ENCODE results near the gene KIFC3.
A peak's percentile ranks its signal among the peaks of the same experiment; 100 is the strongest.

The KIFC3 gene

DNA sequence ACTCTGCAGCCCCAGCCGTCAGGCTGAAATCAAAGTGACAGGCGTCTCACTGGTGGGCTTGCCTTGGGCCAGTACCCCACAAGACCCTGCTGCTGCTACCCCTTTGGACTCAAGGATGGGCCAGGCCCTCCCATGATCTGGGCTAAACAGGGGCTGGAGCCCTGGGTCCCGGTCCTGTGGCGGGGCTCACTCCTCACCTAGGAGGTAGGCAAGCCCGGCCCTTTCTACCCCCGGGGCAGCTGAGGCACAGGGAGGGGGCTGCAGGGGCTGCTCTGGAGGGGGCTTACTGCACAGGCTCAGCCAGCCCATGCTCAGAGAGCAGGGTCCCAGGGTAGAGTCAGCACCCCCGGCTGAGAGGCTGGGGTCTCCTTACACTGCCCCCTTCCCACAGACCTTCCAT, 43.2 kb downstream of the KIFC3 start:
- in situ Hi-C loops (cut with HindIII; ENCODE audit: low sequenced_read_pairs) = no loop called here
- no peak overlapping the region for H3K4me3 ChIP-seq (ENCODE audit: low read depth, low read length)
- TF ChIP-seq, protein P1, sequence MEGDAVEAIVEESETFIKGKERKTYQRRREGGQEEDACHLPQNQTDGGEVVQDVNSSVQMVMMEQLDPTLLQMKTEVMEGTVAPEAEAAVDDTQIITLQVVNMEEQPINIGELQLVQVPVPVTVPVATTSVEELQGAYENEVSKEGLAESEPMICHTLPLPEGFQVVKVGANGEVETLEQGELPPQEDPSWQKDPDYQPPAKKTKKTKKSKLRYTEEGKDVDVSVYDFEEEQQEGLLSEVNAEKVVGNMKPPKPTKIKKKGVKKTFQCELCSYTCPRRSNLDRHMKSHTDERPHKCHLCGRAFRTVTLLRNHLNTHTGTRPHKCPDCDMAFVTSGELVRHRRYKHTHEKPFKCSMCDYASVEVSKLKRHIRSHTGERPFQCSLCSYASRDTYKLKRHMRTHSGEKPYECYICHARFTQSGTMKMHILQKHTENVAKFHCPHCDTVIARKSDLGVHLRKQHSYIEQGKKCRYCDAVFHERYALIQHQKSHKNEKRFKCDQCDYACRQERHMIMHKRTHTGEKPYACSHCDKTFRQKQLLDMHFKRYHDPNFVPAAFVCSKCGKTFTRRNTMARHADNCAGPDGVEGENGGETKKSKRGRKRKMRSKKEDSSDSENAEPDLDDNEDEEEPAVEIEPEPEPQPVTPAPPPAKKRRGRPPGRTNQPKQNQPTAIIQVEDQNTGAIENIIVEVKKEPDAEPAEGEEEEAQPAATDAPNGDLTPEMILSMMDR (IDR thresholded peaks at IDR 0.05; ENCODE audit: low read depth, low read length) = no peak
- no peak for DNase-seq (ENCODE audit: low read depth, low spot score)

DNA sequence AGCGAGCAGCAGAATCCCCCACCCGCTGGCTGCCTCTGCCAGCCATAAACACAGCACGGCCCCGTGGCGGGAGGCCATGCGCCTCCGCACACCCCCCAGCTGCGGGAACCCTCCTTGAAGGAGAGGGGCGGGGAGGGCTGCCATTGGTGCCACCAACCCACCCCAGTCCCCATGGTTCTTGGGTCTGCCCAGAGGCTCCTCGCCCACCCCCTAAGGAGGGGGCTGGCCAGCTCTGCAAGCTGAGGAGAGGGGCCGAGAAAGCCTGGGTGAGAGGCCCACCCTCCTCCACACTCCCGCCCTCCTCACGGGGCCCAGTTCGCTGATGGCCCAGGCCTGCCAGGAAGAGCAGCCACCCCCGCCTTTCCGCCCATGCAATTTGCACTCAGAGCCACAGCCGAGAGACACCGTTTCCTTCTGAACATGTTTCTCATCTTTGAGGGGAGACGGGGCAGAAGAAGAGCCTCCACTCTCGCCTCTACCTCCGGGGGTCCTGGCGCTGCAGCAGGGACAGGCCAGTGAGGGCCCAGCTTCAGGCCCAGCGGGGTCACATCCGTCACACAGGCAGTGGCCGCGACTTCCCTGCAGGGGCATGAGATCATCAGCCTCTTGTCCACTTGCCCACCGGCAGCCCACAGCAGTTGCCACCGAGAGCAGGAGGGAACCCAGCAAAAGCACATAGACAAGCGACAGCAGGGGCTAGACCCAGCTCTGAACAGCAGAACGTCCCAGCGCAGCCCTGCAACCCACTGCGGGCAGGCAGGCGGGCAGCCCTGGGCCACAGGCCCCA, 43.8 kb downstream of the KIFC3 start:
- no peak overlapping the region for H3K4me3 ChIP-seq (ENCODE audit: low read depth, low read length)
- in situ Hi-C loops (cut with HindIII; ENCODE audit: low sequenced_read_pairs) = no loop called here
- TF ChIP-seq, protein P1 (IDR thresholded peaks at IDR 0.05; ENCODE audit: low read depth, low read length) = no peak
- no peak for DNase-seq (ENCODE audit: low read depth, low spot score)

DNA sequence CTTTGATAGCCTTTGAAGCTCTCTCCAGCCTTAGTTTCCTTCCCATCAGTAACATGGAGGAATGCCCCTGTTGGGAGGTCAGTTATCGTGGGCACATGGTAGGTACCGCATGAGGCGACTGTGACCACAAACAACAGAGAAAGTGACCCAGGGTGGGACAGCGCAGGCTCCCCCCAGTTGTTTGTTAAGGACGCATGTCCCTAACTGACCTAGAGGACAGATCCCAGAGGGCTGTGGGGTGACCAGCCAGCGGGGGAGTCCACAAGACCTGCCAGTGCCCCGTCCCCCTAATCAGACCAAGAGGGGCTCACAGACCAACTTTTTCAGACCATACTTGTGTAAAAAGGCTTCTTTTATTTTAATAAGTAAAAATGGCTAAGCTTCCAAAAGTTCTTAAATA, 44.4 kb downstream of the KIFC3 start:
- no peak overlapping the region for H3K4me3 ChIP-seq (ENCODE audit: low read depth, low read length)
- TF ChIP-seq, protein P1 (IDR thresholded peaks at IDR 0.05; ENCODE audit: low read depth, low read length) = no peak
- no peak for DNase-seq (ENCODE audit: low read depth, low spot score)
- in situ Hi-C loops (cut with HindIII; ENCODE audit: low sequenced_read_pairs) = no loop called here

DNA sequence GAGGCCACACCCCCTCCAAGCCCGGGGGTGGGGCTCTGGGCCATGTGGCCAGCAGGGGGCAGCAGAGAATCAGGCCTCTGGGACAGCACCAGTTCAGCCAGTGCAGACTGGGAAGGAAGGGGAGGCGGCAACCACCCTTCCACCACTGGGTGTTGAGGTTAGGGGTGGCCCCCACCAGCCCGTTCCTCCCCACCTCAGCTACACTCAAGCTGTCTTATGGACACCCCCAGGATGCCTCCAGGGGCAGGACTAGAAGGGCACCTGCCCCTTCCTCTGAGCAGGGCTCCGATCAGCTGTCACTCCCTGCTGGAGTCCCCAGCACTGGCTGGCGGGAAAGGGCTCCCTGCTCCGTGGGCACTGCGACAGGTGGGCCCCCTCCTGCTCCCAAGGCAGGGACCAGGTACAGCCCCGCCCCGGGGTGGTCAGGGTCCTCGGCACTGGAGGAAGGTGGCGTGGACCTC, 44.9 kb downstream of the KIFC3 start:
- TF ChIP-seq, protein P1 (IDR thresholded peaks at IDR 0.05; ENCODE audit: low read depth, low read length) = peak; percentile 99
- H3K4me3 ChIP-seq (ENCODE audit: low read depth, low read length) = no peak overlapping the region
- peak; percentile 74 for DNase-seq (ENCODE audit: low read depth, low spot score)
- in situ Hi-C loops (cut with HindIII; ENCODE audit: low sequenced_read_pairs) = no loop called here

DNA sequence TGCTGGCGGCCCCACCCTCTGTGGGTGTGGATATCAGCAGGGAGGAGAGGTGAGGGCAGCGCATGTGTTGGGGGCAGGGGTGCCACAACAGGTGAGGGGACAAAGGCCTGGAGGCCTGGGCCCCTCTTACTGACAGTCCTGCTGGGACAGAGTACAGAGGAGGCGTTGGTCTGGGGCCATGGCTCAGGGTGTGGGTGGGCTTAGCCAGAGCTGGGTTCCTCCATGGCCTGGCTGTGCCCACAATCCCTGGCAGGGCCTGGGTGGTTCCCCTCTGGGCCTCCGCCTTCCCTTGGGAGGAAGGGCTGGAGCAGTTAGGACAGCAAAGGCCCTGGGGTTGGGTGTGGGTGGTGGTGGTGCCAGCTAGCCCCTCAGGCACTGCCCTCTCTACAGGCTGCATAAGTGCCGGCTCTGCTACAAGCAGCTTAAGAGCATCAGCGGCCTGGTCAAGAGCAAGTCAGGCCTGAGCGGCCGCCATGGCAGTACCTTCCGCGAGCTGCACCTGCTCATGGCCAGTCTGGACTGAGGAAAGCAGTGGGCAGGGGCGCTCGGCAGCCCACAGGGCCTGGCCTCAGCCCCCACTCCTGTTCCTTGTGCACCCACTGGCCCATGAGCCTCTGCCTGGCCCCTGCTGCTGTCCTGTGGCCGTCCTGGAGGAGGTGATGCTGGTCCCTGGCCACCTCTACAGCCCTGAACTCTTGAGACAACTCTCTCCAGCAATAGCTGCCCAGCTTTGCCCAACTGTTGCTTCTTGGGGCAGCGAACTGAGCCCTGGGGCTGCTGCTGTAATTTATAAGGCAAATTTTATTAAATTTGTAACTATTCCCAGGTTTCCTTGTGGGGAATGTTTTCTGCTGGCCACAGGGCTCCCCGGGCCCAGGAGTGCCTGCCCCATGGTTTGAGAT, 45.6 kb downstream of the KIFC3 start:
- TF ChIP-seq, protein P1 (IDR thresholded peaks at IDR 0.05; ENCODE audit: low read depth, low read length) = no peak
- H3K4me3 ChIP-seq (ENCODE audit: low read depth, low read length) = no peak overlapping the region
- DNase-seq (ENCODE audit: low read depth, low spot score) = no peak
- in situ Hi-C loops (cut with HindIII; ENCODE audit: low sequenced_read_pairs) = no loop called here

DNA sequence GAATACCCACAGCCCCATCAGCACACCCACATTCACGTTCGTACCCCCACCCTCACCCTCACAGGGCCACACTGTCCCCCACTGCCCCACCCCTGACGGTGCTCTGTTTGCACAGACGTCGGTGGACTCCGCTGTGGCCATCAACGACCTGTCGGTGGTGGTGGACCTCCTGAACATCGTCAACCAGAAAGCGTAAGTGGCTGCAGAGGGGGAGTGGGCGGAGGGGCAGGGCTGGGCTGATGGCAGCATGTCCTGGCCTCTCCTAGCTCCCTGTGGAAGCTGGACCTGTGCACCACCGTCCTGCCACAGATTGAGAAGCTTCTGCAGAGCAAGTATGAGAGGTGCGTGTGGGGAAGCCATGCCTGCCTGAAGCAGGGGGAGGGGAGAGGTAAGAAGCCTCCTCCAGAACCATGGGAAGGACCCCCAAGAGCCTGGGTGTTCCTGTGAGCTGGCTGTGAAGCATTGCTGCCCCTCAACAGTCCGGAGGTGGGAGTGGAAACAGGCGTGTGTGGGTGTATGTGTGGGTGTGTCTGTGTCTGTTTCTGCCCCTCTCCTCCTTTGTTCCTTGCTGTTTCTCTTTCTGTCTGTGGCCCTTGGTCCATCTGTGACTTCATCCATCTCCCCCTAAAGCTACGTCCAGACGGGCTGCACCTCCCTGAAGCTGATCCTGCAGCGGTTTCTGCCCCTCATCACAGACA, 46.4 kb downstream of the KIFC3 start:
- TF ChIP-seq, protein P1 (IDR thresholded peaks at IDR 0.05; ENCODE audit: low read depth, low read length) = no peak
- H3K4me3 ChIP-seq (ENCODE audit: low read depth, low read length) = no peak overlapping the region
- DNase-seq (ENCODE audit: low read depth, low spot score) = no peak
- in situ Hi-C loops (cut with HindIII; ENCODE audit: low sequenced_read_pairs) = no loop called here
